ENCODE measurements around the gene CSKMT.
A peak's percentile ranks its signal among the peaks of the same experiment; 100 is the strongest.
"Not testable (repeated sequence)": the region's sequence is repeated elsewhere in the genome, so short reads cannot be mapped to it uniquely, and the experiment has no call there.

The CSKMT gene

GRCh38 chr11:62649486-62649885 lies 15.6 kb upstream of the CSKMT start:
- Histone ChIP-seq H3K4me3 (ENCODE audit: low read length) (no peak overlapping the region), H3K79me1 (ENCODE audit: low read length) (peaks cover 20% of the 10 kb centered on the region), H3K4ac (ENCODE audit: low read depth, low read length) (no peak overlapping the region), H3K4me2 (ENCODE audit: low read length) (no peak overlapping the region), H3K18ac (ENCODE audit: low read length) (no peak overlapping the region), H2BK5ac (ENCODE audit: low read length) (no peak overlapping the region), H4K5ac (ENCODE audit: low read length) (no peak overlapping the region), H3K23ac (ENCODE audit: low read length) (no peak overlapping the region), H2BK120ac (ENCODE audit: low read depth, low read length) (no peak overlapping the region), H3K4me1 (ENCODE audit: control insufficient read depth, low read depth, low read length) (peaks cover 2% of the 10 kb centered on the region), H3K56ac (ENCODE audit: low read length) (no peak overlapping the region), H2BK15ac (replicated peaks; ENCODE audit: low read depth) (no peak overlapping the region), H3K9ac (ENCODE audit: low read length) (no peak overlapping the region), H4K8ac (ENCODE audit: low read depth, low read length) (no peak overlapping the region), H3K79me2 (ENCODE audit: control insufficient read depth, insufficient read depth, low read length) (peaks cover 26% of the 10 kb centered on the region), H3K27me3 (ENCODE audit: insufficient read depth, low read length, poor library complexity) (peaks cover 3% of the 10 kb centered on the region), H3K27ac (ENCODE audit: low read depth, low read length) (no peak overlapping the region), H2AK5ac (ENCODE audit: low read length) (no peak overlapping the region), H3K36me3 (ENCODE audit: control insufficient read depth, insufficient read depth, low read length) (peaks cover 6% of the 10 kb centered on the region)
- WGBS (ENCODE audit: extremely low coverage, insufficient coverage, low lambda C conversion rate), result no CpG with 5 or more reads among the region's 11 CpGs
- DNase-seq, result no peak

GRCh38 chr11:62650283-62650682 lies 14.8 kb upstream of the CSKMT start:
- no CpG with 5 or more reads among the region's 12 CpGs for WGBS (ENCODE audit: extremely low coverage, insufficient coverage, low lambda C conversion rate)
- not testable (repeated sequence) for H3K9ac ChIP-seq (ENCODE audit: low read length); H3K18ac ChIP-seq (ENCODE audit: low read length); H3K4me1 ChIP-seq (ENCODE audit: control insufficient read depth, low read depth, low read length); H3K27me3 ChIP-seq (ENCODE audit: insufficient read depth, low read length, poor library complexity); H4K5ac ChIP-seq (ENCODE audit: low read length); H3K4ac ChIP-seq (ENCODE audit: low read depth, low read length); H3K23ac ChIP-seq (ENCODE audit: low read length); H3K4me2 ChIP-seq (ENCODE audit: low read length); H3K27ac ChIP-seq (ENCODE audit: low read depth, low read length); H2BK120ac ChIP-seq (ENCODE audit: low read depth, low read length); H2AK5ac ChIP-seq (ENCODE audit: low read length); H3K36me3 ChIP-seq (ENCODE audit: control insufficient read depth, insufficient read depth, low read length); H4K8ac ChIP-seq (ENCODE audit: low read depth, low read length); H2BK5ac ChIP-seq (ENCODE audit: low read length); DNase-seq; H2BK15ac ChIP-seq (replicated peaks; ENCODE audit: low read depth); H3K56ac ChIP-seq (ENCODE audit: low read length); H3K4me3 ChIP-seq (ENCODE audit: low read length)
- Histone ChIP-seq H3K79me2 (ENCODE audit: control insufficient read depth, insufficient read depth, low read length) (peaks cover 20% of the 10 kb centered on the region), H3K79me1 (ENCODE audit: low read length) (peaks cover 16% of the 10 kb centered on the region)

GRCh38 chr11:62652161-62653006 lies 12.7 kb upstream of the CSKMT start:
- Histone ChIP-seq H3K79me1 (ENCODE audit: low read length) (peaks cover 11% of the 10 kb centered on the region), H3K4me1 (ENCODE audit: control insufficient read depth, low read depth, low read length) (peaks cover 2% of the 10 kb centered on the region), H3K18ac (ENCODE audit: low read length) (no peak overlapping the region), H3K4me2 (ENCODE audit: low read length) (peak overlapping the region; percentile 99), H2BK15ac (replicated peaks; ENCODE audit: low read depth) (no peak overlapping the region), H3K56ac (ENCODE audit: low read length) (peak overlapping the region; percentile 95), H3K36me3 (ENCODE audit: control insufficient read depth, insufficient read depth, low read length) (peaks cover 6% of the 10 kb centered on the region), H3K79me2 (ENCODE audit: control insufficient read depth, insufficient read depth, low read length) (peaks cover 10% of the 10 kb centered on the region), H3K4ac (ENCODE audit: low read depth, low read length) (peak overlapping the region; percentile 24), H2BK5ac (ENCODE audit: low read length) (no peak overlapping the region), H4K5ac (ENCODE audit: low read length) (no peak overlapping the region), H2AK5ac (ENCODE audit: low read length) (peak overlapping the region; percentile 51), H3K27me3 (ENCODE audit: insufficient read depth, low read length, poor library complexity) (peaks cover 3% of the 10 kb centered on the region), H3K4me3 (ENCODE audit: low read length) (peak overlapping the region; percentile 97), H3K23ac (ENCODE audit: low read length) (peak overlapping the region; percentile 89), H3K9ac (ENCODE audit: low read length) (peak overlapping the region; percentile 99), H3K27ac (ENCODE audit: low read depth, low read length) (peak overlapping the region; percentile 88), H4K8ac (ENCODE audit: low read depth, low read length) (no peak overlapping the region), H2BK120ac (ENCODE audit: low read depth, low read length) (no peak overlapping the region)
- no CpG with 5 or more reads among the region's 16 CpGs for WGBS (ENCODE audit: extremely low coverage, insufficient coverage, low lambda C conversion rate)
- DNase-seq, result no peak

GRCh38 chr11:62654297-62654696 lies 10.8 kb upstream of the CSKMT start:
- Histone ChIP-seq H3K23ac (ENCODE audit: low read length) (no peak overlapping the region), H2AK5ac (ENCODE audit: low read length) (no peak overlapping the region), H3K27me3 (ENCODE audit: insufficient read depth, low read length, poor library complexity) (peaks cover 3% of the 10 kb centered on the region), H3K4me1 (ENCODE audit: control insufficient read depth, low read depth, low read length) (peaks cover 2% of the 10 kb centered on the region), H4K8ac (ENCODE audit: low read depth, low read length) (no peak overlapping the region), H2BK120ac (ENCODE audit: low read depth, low read length) (no peak overlapping the region), H3K9ac (ENCODE audit: low read length) (no peak overlapping the region), H3K79me1 (ENCODE audit: low read length) (peaks cover 10% of the 10 kb centered on the region), H3K27ac (ENCODE audit: low read depth, low read length) (no peak overlapping the region), H3K4me2 (ENCODE audit: low read length) (no peak overlapping the region), H3K4ac (ENCODE audit: low read depth, low read length) (no peak overlapping the region), H4K5ac (ENCODE audit: low read length) (no peak overlapping the region), H3K79me2 (ENCODE audit: control insufficient read depth, insufficient read depth, low read length) (peaks cover 10% of the 10 kb centered on the region), H3K36me3 (ENCODE audit: control insufficient read depth, insufficient read depth, low read length) (peaks cover 3% of the 10 kb centered on the region), H3K56ac (ENCODE audit: low read length) (no peak overlapping the region), H2BK15ac (replicated peaks; ENCODE audit: low read depth) (no peak overlapping the region), H3K18ac (ENCODE audit: low read length) (no peak overlapping the region), H3K4me3 (ENCODE audit: low read length) (no peak overlapping the region), H2BK5ac (ENCODE audit: low read length) (no peak overlapping the region)
- no CpG with 5 or more reads among the region's 11 CpGs for WGBS (ENCODE audit: extremely low coverage, insufficient coverage, low lambda C conversion rate)
- no peak for DNase-seq

GRCh38 chr11:62656796-62657429 lies 8.2 kb upstream of the CSKMT start:
- Histone ChIP-seq H3K4me3 (ENCODE audit: low read length) (no peak overlapping the region), H2BK15ac (replicated peaks; ENCODE audit: low read depth) (no peak overlapping the region), H3K36me3 (ENCODE audit: control insufficient read depth, insufficient read depth, low read length) (no peaks in the 10 kb centered on the region), H3K23ac (ENCODE audit: low read length) (no peak overlapping the region), H3K4me1 (ENCODE audit: control insufficient read depth, low read depth, low read length) (peaks cover 2% of the 10 kb centered on the region), H2BK120ac (ENCODE audit: low read depth, low read length) (no peak overlapping the region), H3K27me3 (ENCODE audit: insufficient read depth, low read length, poor library complexity) (peaks cover 3% of the 10 kb centered on the region), H3K27ac (ENCODE audit: low read depth, low read length) (no peak overlapping the region), H3K79me2 (ENCODE audit: control insufficient read depth, insufficient read depth, low read length) (peaks cover 7% of the 10 kb centered on the region), H3K79me1 (ENCODE audit: low read length) (peaks cover 6% of the 10 kb centered on the region), H3K4me2 (ENCODE audit: low read length) (no peak overlapping the region), H4K8ac (ENCODE audit: low read depth, low read length) (no peak overlapping the region), H3K4ac (ENCODE audit: low read depth, low read length) (no peak overlapping the region), H3K9ac (ENCODE audit: low read length) (no peak overlapping the region), H2BK5ac (ENCODE audit: low read length) (no peak overlapping the region), H3K18ac (ENCODE audit: low read length) (no peak overlapping the region), H3K56ac (ENCODE audit: low read length) (no peak overlapping the region), H2AK5ac (ENCODE audit: low read length) (no peak overlapping the region), H4K5ac (ENCODE audit: low read length) (no peak overlapping the region)
- no CpG with 5 or more reads among the region's 5 CpGs for WGBS (ENCODE audit: extremely low coverage, insufficient coverage, low lambda C conversion rate)
- DNase-seq, result no peak

Data from mesendoderm (in vitro differentiated cells).